Gastroesophageal sphincter (tissue), 3 donors: ENCODE data around the gene SEC31B.

Experiments used
- EP300 ChIP-seq: sonication (generic); formaldehyde crosslinking; IDR thresholded peaks from one replicate; pipeline ENCODE4 v1.6.1; 2017; ENCODE audit warnings: antibody characterized with exemption, mild to moderate bottlenecking
- POLR2A ChIP-seq, 2 donors: fragments of 450-650 bp; IDR thresholded peaks; one replicate each; pipeline ENCODE4 v1.6.1; 2017; ENCODE audit warnings: antibody characterized with exemption in 2 of 2, mild to moderate bottlenecking in 2 of 2, moderate library complexity in 1 of 2
- POLR2AphosphoS5 ChIP-seq: sonication (generic); formaldehyde crosslinking; IDR thresholded peaks from one replicate; pipeline ENCODE4 v1.6.1; 2017; ENCODE audit warnings: antibody characterized with exemption
- TF ChIP-seq, protein P1 (sequence below), 4 experiments: fragments of 200-600 bp in 2 of 4; fragments of 450-650 bp in 2 of 4; sonication (generic) in 1 of 4; IDR thresholded peaks; one replicate each; pipeline ENCODE4 v1.5.1; 2017 to 2019; ENCODE audit warnings: antibody characterized with exemption in 4 of 4, mild to moderate bottlenecking in 2 of 4, moderate library complexity in 2 of 4

DNA sequence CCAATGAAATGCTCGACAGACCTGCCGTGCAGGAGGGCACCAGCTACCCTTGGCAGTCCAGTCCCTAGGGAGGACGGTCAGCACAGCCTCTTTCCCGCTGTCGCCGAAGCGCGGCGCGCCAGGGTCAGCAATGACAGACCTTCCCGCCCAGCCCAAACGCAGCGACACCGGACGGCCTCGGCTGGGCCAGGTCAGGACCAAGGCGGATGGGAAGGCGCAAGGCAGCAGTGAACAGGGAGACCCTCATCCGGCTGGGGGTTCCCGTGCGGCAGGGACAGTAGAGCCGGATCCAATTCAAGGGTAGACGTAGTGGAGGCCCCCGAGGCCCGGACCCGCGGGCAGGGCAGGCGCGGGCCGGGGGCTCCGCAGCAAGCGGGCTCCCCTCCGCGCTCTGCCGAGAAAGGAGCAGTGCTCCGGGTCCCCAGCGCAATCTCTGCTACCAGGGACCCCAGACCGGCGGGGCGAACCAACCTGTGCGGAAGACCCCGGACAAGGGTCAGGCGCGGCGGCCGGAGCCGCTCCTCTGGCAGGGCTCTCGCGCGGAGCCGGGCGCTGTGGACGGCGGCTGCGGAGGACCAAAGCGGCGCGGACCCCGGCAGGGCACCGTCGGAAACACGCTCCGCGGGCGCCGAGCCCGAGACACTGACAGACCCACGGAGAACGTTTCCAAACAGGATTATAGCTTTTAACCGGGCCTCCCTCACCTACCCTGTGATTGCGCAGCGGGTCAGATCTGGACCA is at the start of gene SEC31B:
- TF ChIP-seq, protein P1, sequence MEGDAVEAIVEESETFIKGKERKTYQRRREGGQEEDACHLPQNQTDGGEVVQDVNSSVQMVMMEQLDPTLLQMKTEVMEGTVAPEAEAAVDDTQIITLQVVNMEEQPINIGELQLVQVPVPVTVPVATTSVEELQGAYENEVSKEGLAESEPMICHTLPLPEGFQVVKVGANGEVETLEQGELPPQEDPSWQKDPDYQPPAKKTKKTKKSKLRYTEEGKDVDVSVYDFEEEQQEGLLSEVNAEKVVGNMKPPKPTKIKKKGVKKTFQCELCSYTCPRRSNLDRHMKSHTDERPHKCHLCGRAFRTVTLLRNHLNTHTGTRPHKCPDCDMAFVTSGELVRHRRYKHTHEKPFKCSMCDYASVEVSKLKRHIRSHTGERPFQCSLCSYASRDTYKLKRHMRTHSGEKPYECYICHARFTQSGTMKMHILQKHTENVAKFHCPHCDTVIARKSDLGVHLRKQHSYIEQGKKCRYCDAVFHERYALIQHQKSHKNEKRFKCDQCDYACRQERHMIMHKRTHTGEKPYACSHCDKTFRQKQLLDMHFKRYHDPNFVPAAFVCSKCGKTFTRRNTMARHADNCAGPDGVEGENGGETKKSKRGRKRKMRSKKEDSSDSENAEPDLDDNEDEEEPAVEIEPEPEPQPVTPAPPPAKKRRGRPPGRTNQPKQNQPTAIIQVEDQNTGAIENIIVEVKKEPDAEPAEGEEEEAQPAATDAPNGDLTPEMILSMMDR (IDR thresholded peaks at IDR 0.05): no peak
- TF ChIP-seq POLR2A (IDR thresholded peaks at IDR 0.05): no peak
- TF ChIP-seq EP300: no peak
- no peak for TF ChIP-seq POLR2AphosphoS5
